NCI-H2171 (cell line): ENCODE data around the gene NTNG1.
"Not testable (repeated sequence)": the region's sequence is repeated elsewhere in the genome, so short reads cannot be mapped to it uniquely, and the experiment has no call there.

ENCODE experiments used
- DNase-seq: peaks from one replicate; lab custom pipeline; 2025; lab: John Stamatoyannopoulos, UW

The NTNG1 gene

DNA sequence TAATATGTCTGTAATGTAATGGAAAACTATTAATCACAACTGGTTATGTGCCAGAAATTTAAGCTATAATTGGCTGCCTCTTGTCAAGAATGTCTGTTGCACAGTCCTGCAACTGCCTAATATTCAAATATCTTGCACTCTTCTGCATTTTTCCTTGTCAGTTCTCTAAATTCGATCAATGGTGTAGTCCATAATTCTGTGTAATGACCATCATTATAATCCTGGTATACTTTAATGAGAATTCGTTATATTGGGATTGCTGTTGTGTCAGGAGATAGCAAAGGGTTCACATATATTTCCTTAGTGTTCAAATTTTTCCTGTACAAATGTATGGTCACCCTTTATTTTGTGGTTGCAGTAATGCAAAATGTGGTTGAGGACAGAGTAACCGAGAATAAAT lies 4.8 kb downstream of the NTNG1 start:
- no peak for DNase-seq

GRCh38 chr1:107147843-107148242 lies 7.0 kb downstream of the NTNG1 start:
- DNase-seq, result no peak

GRCh38 chr1:107149946-107150345 lies 9.1 kb downstream of the NTNG1 start:
- no peak for DNase-seq

DNA sequence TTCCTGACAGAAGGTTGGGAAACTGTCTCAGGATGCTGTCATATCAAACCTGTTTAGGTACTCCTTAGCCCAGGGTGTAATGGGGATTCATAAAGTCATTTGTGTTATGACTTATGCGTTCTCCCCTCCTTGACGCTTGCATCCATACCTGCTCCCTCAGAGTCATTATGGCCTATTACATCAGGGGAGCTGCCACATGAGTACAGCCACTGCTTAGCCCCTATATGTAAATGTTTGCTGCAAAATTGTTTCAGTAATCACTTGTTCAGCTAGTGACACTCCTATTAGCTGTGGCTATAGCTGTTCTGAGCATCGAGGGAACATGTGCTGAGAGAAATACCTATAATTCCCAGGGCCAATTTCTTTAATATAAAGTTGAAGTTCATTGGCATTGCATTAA lies 10.5 kb downstream of the NTNG1 start:
- DNase-seq, result no peak

GRCh38 chr1:107152395-107152794 lies 11.6 kb downstream of the NTNG1 start:
- no peak for DNase-seq

- DNase-seq, result no peak
Observed at GRCh38 chr1:107153014-107153413, 12.2 kb downstream of the NTNG1 start.

GRCh38 chr1:107158496-107158895 lies 17.7 kb downstream of the NTNG1 start:
- DNase-seq, result no peak

- no peak for DNase-seq
Observed at GRCh38 chr1:107158991-107159390, 18.2 kb downstream of the NTNG1 start.

DNA sequence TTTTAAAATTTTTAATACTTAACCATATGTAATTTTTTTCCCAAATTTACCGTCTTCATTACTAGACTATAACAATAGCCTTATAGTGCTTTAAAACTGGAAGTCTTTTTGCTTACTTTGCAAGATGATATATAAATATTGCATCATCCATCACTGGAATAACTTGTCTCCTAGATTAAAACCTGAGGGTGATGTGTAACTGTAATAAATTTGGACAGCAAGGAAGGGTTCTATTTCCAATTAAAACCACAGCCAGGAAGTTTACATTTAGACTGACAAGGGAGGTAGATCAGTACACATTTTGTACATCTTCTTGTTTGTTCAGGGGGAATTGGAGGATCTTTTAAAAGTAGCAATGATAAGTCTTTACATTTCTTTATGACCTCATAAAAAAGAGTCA lies 21.9 kb downstream of the NTNG1 start:
- no peak for DNase-seq

GRCh38 chr1:107164901-107165300 lies 24.1 kb downstream of the NTNG1 start:
- DNase-seq, result not testable (repeated sequence)

DNA sequence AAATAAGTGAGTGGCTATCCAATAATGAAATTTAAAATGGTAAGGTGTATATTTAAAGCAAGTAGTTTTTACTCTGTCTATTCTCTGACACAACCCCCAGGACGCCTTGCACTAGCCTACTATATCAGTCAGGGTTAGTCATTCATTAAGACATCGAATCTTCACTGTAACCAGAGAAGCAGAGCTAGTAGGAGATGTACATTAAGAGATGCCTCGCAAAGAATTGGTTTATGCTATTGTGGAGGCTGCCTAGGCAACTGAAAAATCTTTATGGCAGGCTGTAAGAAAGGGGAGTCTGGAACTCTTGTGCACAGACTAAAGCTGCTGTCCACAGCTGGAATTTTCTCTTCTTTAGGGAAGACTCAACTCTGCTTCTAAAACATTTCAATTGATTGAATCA lies 28.8 kb downstream of the NTNG1 start:
- no peak for DNase-seq

DNA sequence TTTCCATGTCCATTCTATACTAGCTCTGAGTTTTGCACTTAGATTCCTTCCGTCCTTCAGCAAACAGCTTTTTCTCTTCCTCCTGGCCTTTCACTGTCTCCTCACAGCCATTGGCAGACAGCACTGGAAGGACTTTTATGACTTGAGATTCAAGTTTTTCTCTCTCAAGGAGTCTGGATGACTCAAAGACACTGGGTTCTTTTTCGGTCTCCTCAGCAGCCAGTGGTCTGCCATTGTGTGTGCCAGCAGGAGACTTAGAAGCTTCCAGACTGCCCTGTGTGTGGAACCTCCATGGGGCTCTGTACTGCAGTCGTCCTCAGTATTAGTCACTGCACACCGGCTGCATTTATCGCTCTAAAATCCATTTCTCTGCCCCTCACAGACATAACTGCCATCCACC lies 30.5 kb downstream of the NTNG1 start:
- no peak for DNase-seq

DNA sequence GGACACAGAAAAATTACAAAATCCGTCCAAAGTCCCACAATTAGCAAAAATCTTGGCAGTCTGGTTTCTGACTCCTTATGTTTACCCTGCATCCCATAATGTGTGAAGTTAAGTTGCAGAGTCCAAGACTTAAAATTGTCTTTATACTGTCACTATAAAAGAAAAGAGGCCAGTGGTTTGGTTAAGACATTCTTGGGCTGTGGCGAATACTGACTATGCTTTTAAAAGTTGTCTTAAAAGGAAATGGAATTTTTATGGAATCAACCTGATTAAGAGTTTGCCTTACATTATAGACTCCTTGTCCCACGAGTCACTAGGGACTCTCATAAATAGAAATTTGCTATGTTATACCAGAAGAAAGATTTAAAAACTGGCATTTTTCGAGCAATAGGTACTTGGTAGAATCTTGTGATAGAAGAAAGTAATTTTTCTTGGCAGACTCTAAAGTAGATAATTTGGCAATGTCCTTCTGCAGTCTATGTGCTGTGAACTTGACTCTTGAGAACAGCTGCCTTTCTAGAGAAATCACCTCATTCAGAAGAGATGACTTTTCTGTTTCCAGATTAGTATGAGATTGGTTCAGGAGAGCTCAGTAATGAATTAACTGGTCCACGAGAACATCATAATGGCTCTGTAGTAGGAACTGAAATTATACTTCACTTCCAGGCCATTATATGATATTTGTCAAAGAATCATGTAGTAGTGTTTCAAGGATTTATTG lies 31.8 kb downstream of the NTNG1 start:
- no peak for DNase-seq

- no peak for DNase-seq
Observed at GRCh38 chr1:107175102-107175909, 34.5 kb downstream of the NTNG1 start.

GRCh38 chr1:107181253-107181969 lies 40.6 kb downstream of the NTNG1 start:
- no peak for DNase-seq

- no peak for DNase-seq
Observed at GRCh38 chr1:107183011-107183410, 42.2 kb downstream of the NTNG1 start.

DNA sequence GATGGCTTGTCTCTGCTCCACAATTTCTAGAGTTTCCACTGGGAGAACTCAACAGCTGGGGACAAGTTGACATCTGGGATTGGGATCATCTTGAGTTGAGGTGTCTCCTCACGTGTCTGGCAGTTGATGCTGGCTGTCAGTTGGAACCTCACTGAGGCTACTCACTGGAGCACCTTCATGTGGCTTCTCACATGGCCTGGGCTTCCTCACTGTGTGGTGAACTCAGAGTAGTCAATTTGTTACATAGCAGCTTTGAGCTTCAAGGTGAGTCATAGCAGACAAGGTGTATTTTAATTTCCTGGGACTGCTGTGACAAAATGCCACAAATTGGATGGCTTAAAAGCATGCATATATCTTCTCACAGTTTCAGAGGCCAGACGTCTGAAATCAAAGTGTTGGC lies 44.0 kb downstream of the NTNG1 start:
- DNase-seq, result no peak

DNA sequence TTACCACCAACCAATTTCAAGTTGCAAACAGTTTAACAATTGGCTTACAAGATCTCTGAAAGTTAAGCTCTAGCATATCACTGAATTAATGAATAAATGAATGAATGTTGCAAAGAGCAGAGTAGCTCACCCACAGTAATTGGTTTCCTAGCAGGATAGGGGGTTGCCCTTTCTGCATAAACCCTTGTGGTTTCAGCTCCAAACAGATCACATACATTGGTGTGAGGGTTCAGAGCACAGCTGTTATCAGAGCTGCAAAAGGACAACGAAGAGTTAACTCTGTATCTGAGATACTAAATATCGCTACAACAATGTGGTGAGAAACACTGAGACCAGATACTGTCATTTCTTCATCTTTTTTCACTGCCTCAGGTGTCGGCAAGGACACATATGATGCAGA lies 46.6 kb downstream of the NTNG1 start:
- no peak for DNase-seq

- DNase-seq, result no peak
Observed at GRCh38 chr1:107188160-107188559, 47.3 kb downstream of the NTNG1 start.

GRCh38 chr1:107194380-107194779 lies 53.5 kb downstream of the NTNG1 start:
- DNase-seq, result no peak

- DNase-seq, result no peak
Observed at GRCh38 chr1:107195476-107195875, 54.6 kb downstream of the NTNG1 start.

DNA sequence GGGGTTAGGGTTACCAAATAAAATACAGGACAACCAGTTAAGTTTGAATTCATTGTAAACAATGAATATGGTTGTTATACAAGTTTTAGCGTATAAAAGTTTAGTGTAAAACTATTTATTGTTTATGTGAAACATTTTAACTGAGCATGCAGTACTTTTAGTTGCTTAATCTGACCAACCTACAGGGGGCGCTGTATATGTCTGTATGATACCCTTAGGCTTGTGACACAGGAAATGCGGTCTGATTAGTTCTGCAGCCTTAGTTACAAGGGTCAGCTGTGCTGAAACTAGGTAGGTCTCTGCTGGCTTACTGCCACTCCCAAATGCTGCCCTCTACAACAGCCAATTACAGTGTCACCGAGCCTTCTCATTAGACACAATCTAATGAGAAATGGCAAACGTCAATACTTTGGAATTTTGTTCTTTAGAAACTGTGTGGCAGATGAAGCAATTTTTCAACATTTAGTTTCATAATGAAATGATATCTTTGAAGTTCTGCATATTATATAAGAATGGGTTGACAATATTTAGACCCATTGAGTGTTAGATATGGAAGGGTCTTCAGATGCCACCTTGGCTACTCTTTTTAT lies 56.2 kb downstream of the NTNG1 start:
- no peak for DNase-seq

- no peak for DNase-seq
Observed at GRCh38 chr1:107198561-107198960, 57.7 kb downstream of the NTNG1 start.
